ENCODE results near the gene IMPG1. TPM values are rescaled to one million over a fixed set of nuclear protein-coding genes. Genes with fewer than 3 reads are reported as not detected.

IMPG1 gene
- total and polyA plus RNA-seq, 2 of the 8 experiments (the other 6 are each of a cell fraction or from before 2014, with no cell fraction given), result 0.02 TPM; not detected in 1

GRCh38 chr6:75940564-75940963 is 131.9 kb downstream of the IMPG1 start:
- Histone ChIP-seq H3K79me1 (ENCODE audit: low read depth, low read length) (no peaks in the 10 kb centered on the region), H3K4ac (replicated peaks; ENCODE audit: insufficient read length, low read depth, low read length) (no peak overlapping the region), H2AFZ (ENCODE audit: low read length) (no peak overlapping the region), H2BK120ac (replicated peaks; ENCODE audit: low read depth, low read length) (no peak overlapping the region), H2BK20ac (ENCODE audit: low read length) (no peak overlapping the region), H4K5ac (ENCODE audit: insufficient read length, low read depth, low read length) (no peak overlapping the region), H3K4me2 (ENCODE audit: insufficient read depth in 1 of 2, low read depth in 2 of 2, low read length in 2 of 2) (no peak overlapping the region), H2BK5ac (ENCODE audit: low read depth, low read length) (no peak overlapping the region), H3K79me2 (ENCODE audit: control insufficient read depth in 1 of 2, insufficient read depth in 2 of 2, low read length in 2 of 2) (no peaks in the 10 kb centered on the region), H3K27me3 (replicated peaks in 1 of 4; ENCODE audit: control insufficient read depth in 3 of 4, extremely low read depth in 1 of 4, insufficient read depth in 3 of 4, low read length in 3 of 4) (peaks cover 0 to 9% (median 2%) of the 10 kb centered on the region in 4 experiments; a peak in 4 of 7 replicates), H4K20me1 (replicated peaks in 1 of 2; ENCODE audit: control insufficient read depth in 1 of 2, insufficient read depth in 2 of 2, low read length in 2 of 2) (no peaks in the 10 kb centered on the region), H4K8ac (ENCODE audit: extremely low read depth, insufficient read depth, low read length) (no peak overlapping the region), H2AK5ac (ENCODE audit: low read depth, low read length) (no peak overlapping the region), H3K23me2 (ENCODE audit: low read depth, low read length) (no peaks in the 10 kb centered on the region), H3K23ac (ENCODE audit: insufficient read length) (no peak overlapping the region), H2BK12ac (ENCODE audit: low read depth, low read length) (no peak overlapping the region), H3K56ac (replicated peaks; ENCODE audit: insufficient read length, low read depth, low read length) (no peak overlapping the region), H3K36me3 (ENCODE audit: control insufficient read depth in 2 of 4, insufficient read depth in 4 of 4, low read length in 3 of 4) (no peaks in the 10 kb centered on the region), H3K4me3 (ENCODE audit: extremely low read depth in 1 of 4, insufficient read depth in 2 of 4, low read depth in 3 of 4, low read length in 4 of 4) (no peak overlapping the region), H3K9ac (replicated peaks in 1 of 4; ENCODE audit: extremely low read depth in 1 of 4, low read depth in 3 of 4, low read length in 3 of 4) (no peak overlapping the region), H4K91ac (replicated peaks; ENCODE audit: insufficient read length, low read length) (no peak overlapping the region), H3K27ac (ENCODE audit: low read depth, low read length) (no peak overlapping the region), H3K18ac (ENCODE audit: extremely low read depth, low read length) (no peak overlapping the region), H2BK15ac (ENCODE audit: low read length) (no peak overlapping the region), H3K9me3 (ENCODE audit: insufficient read depth in 2 of 2, low read depth in 1 of 2, low read length in 1 of 2) (no peaks in the 10 kb centered on the region), H3K14ac (ENCODE audit: insufficient read length) (no peak overlapping the region), H3K4me1 (replicated peaks in 1 of 4; ENCODE audit: control insufficient read depth in 3 of 4, insufficient read depth in 4 of 4, low read length in 3 of 4) (peaks cover 0 to 2% (median 0%) of the 10 kb centered on the region in 4 experiments; a peak in 1 of 7 replicates)
- TF ChIP-seq SRF (IDR thresholded peaks at IDR 0.05; ENCODE audit: low read depth, low read length) (no peak), EGR1 (IDR thresholded peaks at IDR 0.05; ENCODE audit: borderline replicate concordance, low read depth, low read length) (no peak), CHD1 (IDR thresholded peaks at IDR 0.05; ENCODE audit: low read depth, low read length) (no peak), JUN (IDR thresholded peaks at IDR 0.05; ENCODE audit: low read depth, low read length) (no peak), HDAC6 (IDR thresholded peaks at IDR 0.05; ENCODE audit: low read depth, low read length) (no peak), SP4 (IDR thresholded peaks at IDR 0.05; ENCODE audit: low read length) (no peak), NRF1 (IDR thresholded peaks at IDR 0.05; ENCODE audit: low read depth, low read length) (no peak), KDM5A (IDR thresholded peaks at IDR 0.05; ENCODE audit: low read length) (no peak), BCL11A (IDR thresholded peaks at IDR 0.05; ENCODE audit: low read depth in 2 of 2, low read length in 2 of 2) (no peak)
- ChIA-PET CTCF (ENCODE audit: partially characterized antibody) (interaction anchor here (0.6 to 0.8 kb wide), 2 partner anchors 8 to 24 kb away, joined by 3 to 4 read pairs; no protein-coding TSS in a partner anchor), POLR2A (ENCODE audit: partially characterized antibody) (no interaction called here)
- WGBS, 2 experiments (ENCODE audit: extremely low coverage in 1 of 2, insufficient coverage in 1 of 2, insufficient read length in 1 of 2, insufficient replicate concordance in 2 of 2, low coverage in 1 of 2, low lambda C conversion rate in 2 of 2, missing lambda C conversion rate in 1 of 2), result 89% methylated on average over 4 of the region's 4 CpGs; no CpG with 5 or more reads in 1 of the 2 experiments
- no peak for FAIRE-seq
- DNase-seq (ENCODE audit: low read depth in 1 of 2, low spot score in 2 of 2), result no peak
